GM03348 (cell line): ENCODE measurements around the gene TP63.
"Not testable (repeated sequence)": the region's sequence is repeated elsewhere in the genome, so short reads cannot be mapped to it uniquely, and the experiment has no call there.

Experiments
- DNase-seq: peaks from one replicate; pipeline ENCODE4 v3.0.0; 2012; ENCODE audit warnings: low spot score

Gene TP63

GRCh38 chr3:189726277-189726676, 95.1 kb downstream of the TP63 start:
- no peak for DNase-seq

GRCh38 chr3:189727158-189727557, 96.0 kb downstream of the TP63 start:
- peak; percentile 15 for DNase-seq

- DNase-seq, result peak; percentile 52
Measured at GRCh38 chr3:189727898-189728297, 96.7 kb downstream of the TP63 start.

GRCh38 chr3:189728915-189729314, 97.7 kb downstream of the TP63 start:
- no peak for DNase-seq

- DNase-seq, result no peak
Measured at GRCh38 chr3:189734061-189734460, 102.9 kb downstream of the TP63 start.

- DNase-seq, result no peak
Measured at GRCh38 chr3:189735913-189736312, 104.7 kb downstream of the TP63 start.

GRCh38 chr3:189737071-189737470, 105.9 kb downstream of the TP63 start:
- no peak for DNase-seq

GRCh38 chr3:189737619-189738018, 106.4 kb downstream of the TP63 start:
- DNase-seq, result no peak

GRCh38 chr3:189739378-189739777, 108.2 kb downstream of the TP63 start:
- no peak for DNase-seq

GRCh38 chr3:189740156-189740555, 109.0 kb downstream of the TP63 start:
- no peak for DNase-seq

GRCh38 chr3:189744235-189744634, 113.0 kb downstream of the TP63 start:
- DNase-seq, result no peak

GRCh38 chr3:189745622-189746021, 114.4 kb downstream of the TP63 start:
- no peak for DNase-seq

- DNase-seq, result no peak
Measured at GRCh38 chr3:189748046-189748445, 116.9 kb downstream of the TP63 start.

- DNase-seq, result not testable (repeated sequence)
Measured at GRCh38 chr3:189750972-189751371, 119.8 kb downstream of the TP63 start.

- no peak for DNase-seq
Measured at GRCh38 chr3:189754356-189754755, 123.2 kb downstream of the TP63 start.

GRCh38 chr3:189756582-189757078, 125.4 kb downstream of the TP63 start:
- no peak for DNase-seq

GRCh38 chr3:189758186-189758585, 127.0 kb downstream of the TP63 start:
- no peak for DNase-seq

- DNase-seq, result peak; percentile 9
Measured at GRCh38 chr3:189766416-189766815, 135.2 kb downstream of the TP63 start.

GRCh38 chr3:189771842-189772450, 140.8 kb downstream of the TP63 start:
- no peak for DNase-seq

- peak; percentile 14 for DNase-seq
Measured at GRCh38 chr3:189772584-189772983, 141.4 kb downstream of the TP63 start.

- DNase-seq, result peak; percentile 56
Measured at GRCh38 chr3:189773056-189773455, 141.9 kb downstream of the TP63 start.

- no peak for DNase-seq
Measured at GRCh38 chr3:189776149-189776824, 145.1 kb downstream of the TP63 start.

- DNase-seq, result no peak
Measured at GRCh38 chr3:189778340-189778950, 147.3 kb downstream of the TP63 start.
